ENCODE measurements around the gene GALNS.

Gene GALNS

DNA sequence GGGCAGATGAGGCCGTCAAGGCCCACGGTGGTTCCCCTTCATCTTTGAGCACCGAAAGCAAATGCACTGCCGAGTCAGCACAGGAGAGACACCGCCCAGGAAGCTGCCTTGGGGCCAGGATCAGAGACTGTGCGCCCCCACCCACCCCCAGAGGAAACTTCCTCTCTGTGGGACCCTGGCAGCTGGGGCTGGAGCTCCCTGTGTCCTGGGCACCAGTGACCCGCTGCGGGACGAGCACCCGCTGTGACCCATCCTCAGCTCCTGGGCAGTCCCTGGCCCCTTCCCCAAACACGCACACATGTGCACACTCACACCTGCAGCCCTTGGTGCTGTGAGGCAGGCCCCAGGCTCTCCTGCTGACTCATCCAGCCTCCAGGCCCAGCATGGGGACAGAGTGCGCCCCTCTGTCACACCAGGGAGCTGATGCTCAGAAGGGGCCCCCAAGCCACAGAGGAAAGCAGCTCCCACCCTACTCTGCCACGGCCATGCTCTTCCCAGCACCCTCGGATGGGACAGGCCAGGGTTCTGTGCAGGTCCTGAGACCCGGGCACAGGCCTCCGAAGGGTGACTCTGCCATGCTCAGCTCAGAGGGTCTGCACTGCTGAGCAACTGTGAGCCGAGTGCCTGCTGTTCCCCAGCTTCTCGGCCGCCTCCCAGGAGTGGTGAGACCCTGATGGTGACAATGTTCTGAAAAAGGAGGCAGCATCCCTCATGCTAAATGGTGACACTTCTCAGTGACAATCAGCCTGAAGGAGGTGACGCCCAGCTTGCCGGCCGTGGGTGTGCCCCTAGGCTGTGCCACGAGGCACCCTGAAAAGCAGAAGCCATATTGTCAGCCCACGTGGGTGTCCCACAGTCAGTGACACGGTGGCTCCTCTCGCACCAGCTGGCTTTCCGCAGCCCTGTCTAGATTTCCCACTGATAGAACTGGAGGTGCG is 75.3 kb downstream of the GALNS start:
- TF ChIP-seq EGR1 (IDR thresholded peaks at IDR 0.05), result no peak
- no peak for TF ChIP-seq ZBTB7A (IDR thresholded peaks at IDR 0.05; ENCODE audit: low read depth)
- TF ChIP-seq RAD21 (IDR thresholded peaks at IDR 0.05; ENCODE audit: low read depth), result no peak
- no peak for TF ChIP-seq CEBPB (IDR thresholded peaks at IDR 0.05)
- TF ChIP-seq YY1 (IDR thresholded peaks at IDR 0.05; ENCODE audit: low read depth), result no peak
- TF ChIP-seq TEAD4 (IDR thresholded peaks at IDR 0.05), result no peak
- TF ChIP-seq CREB1 (IDR thresholded peaks at IDR 0.05; ENCODE audit: low read depth), result no peak
- TF ChIP-seq TCF12 (IDR thresholded peaks at IDR 0.05; ENCODE audit: low read depth), result no peak
- TF ChIP-seq FOXM1 (IDR thresholded peaks at IDR 0.05; ENCODE audit: borderline replicate concordance, low read depth), result no peak
- TF ChIP-seq USF1 (IDR thresholded peaks at IDR 0.05), result no peak
- TF ChIP-seq TAF1 (IDR thresholded peaks at IDR 0.05; ENCODE audit: low read depth), result no peak
- TF ChIP-seq, protein P1, sequence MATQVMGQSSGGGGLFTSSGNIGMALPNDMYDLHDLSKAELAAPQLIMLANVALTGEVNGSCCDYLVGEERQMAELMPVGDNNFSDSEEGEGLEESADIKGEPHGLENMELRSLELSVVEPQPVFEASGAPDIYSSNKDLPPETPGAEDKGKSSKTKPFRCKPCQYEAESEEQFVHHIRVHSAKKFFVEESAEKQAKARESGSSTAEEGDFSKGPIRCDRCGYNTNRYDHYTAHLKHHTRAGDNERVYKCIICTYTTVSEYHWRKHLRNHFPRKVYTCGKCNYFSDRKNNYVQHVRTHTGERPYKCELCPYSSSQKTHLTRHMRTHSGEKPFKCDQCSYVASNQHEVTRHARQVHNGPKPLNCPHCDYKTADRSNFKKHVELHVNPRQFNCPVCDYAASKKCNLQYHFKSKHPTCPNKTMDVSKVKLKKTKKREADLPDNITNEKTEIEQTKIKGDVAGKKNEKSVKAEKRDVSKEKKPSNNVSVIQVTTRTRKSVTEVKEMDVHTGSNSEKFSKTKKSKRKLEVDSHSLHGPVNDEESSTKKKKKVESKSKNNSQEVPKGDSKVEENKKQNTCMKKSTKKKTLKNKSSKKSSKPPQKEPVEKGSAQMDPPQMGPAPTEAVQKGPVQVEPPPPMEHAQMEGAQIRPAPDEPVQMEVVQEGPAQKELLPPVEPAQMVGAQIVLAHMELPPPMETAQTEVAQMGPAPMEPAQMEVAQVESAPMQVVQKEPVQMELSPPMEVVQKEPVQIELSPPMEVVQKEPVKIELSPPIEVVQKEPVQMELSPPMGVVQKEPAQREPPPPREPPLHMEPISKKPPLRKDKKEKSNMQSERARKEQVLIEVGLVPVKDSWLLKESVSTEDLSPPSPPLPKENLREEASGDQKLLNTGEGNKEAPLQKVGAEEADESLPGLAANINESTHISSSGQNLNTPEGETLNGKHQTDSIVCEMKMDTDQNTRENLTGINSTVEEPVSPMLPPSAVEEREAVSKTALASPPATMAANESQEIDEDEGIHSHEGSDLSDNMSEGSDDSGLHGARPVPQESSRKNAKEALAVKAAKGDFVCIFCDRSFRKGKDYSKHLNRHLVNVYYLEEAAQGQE (IDR thresholded peaks at IDR 0.05; ENCODE audit: low read depth), result no peak
- TF ChIP-seq EP300 (IDR thresholded peaks at IDR 0.05; ENCODE audit: borderline replicate concordance), result no peak
- no peak for TF ChIP-seq MAX (IDR thresholded peaks at IDR 0.05)
- TF ChIP-seq NFIC (IDR thresholded peaks at IDR 0.05), result no peak

GRCh38 chr16:88780142-88781062 is 76.3 kb downstream of the GALNS start:
- TF ChIP-seq, protein P1 (IDR thresholded peaks at IDR 0.05; ENCODE audit: low read depth), result no peak
- TF ChIP-seq CEBPB (IDR thresholded peaks at IDR 0.05), result no peak
- no peak for TF ChIP-seq FOXM1 (IDR thresholded peaks at IDR 0.05; ENCODE audit: borderline replicate concordance, low read depth)
- TF ChIP-seq TEAD4 (IDR thresholded peaks at IDR 0.05), result no peak
- no peak for TF ChIP-seq ZBTB7A (IDR thresholded peaks at IDR 0.05; ENCODE audit: low read depth)
- TF ChIP-seq TAF1 (IDR thresholded peaks at IDR 0.05; ENCODE audit: low read depth), result no peak
- no peak for TF ChIP-seq EP300 (IDR thresholded peaks at IDR 0.05; ENCODE audit: borderline replicate concordance)

GRCh38 chr16:88779406-88780141 is 77.2 kb downstream of the GALNS start:
- TF ChIP-seq EGR1 (IDR thresholded peaks at IDR 0.05), result no peak
- no peak for TF ChIP-seq FOXM1 (IDR thresholded peaks at IDR 0.05; ENCODE audit: borderline replicate concordance, low read depth)
- no peak for TF ChIP-seq TAF1 (IDR thresholded peaks at IDR 0.05; ENCODE audit: low read depth)
- no peak for TF ChIP-seq ZBTB7A (IDR thresholded peaks at IDR 0.05; ENCODE audit: low read depth)
- no peak for TF ChIP-seq EP300 (IDR thresholded peaks at IDR 0.05; ENCODE audit: borderline replicate concordance)
- TF ChIP-seq TCF12 (IDR thresholded peaks at IDR 0.05; ENCODE audit: low read depth), result no peak
- TF ChIP-seq CEBPB (IDR thresholded peaks at IDR 0.05), result no peak
- TF ChIP-seq RAD21 (IDR thresholded peaks at IDR 0.05; ENCODE audit: low read depth), result no peak
- TF ChIP-seq MAX (IDR thresholded peaks at IDR 0.05), result no peak
- no peak for TF ChIP-seq YY1 (IDR thresholded peaks at IDR 0.05; ENCODE audit: low read depth)
- no peak for TF ChIP-seq NFIC (IDR thresholded peaks at IDR 0.05)

GRCh38 chr16:88778541-88779065 is 78.1 kb downstream of the GALNS start:
- no peak for TF ChIP-seq MAX (IDR thresholded peaks at IDR 0.05)
- no peak for TF ChIP-seq ZBTB7A (IDR thresholded peaks at IDR 0.05; ENCODE audit: low read depth)
- TF ChIP-seq, protein P1 (IDR thresholded peaks at IDR 0.05; ENCODE audit: low read depth), result no peak
- no peak for TF ChIP-seq TAF1 (IDR thresholded peaks at IDR 0.05; ENCODE audit: low read depth)
- TF ChIP-seq FOXM1 (IDR thresholded peaks at IDR 0.05; ENCODE audit: borderline replicate concordance, low read depth), result no peak
- TF ChIP-seq RAD21 (IDR thresholded peaks at IDR 0.05; ENCODE audit: low read depth), result no peak
- TF ChIP-seq TCF12 (IDR thresholded peaks at IDR 0.05; ENCODE audit: low read depth), result no peak
- no peak for TF ChIP-seq EP300 (IDR thresholded peaks at IDR 0.05; ENCODE audit: borderline replicate concordance)
- no peak for TF ChIP-seq CREB1 (IDR thresholded peaks at IDR 0.05; ENCODE audit: low read depth)
- no peak for TF ChIP-seq NFIC (IDR thresholded peaks at IDR 0.05)
- TF ChIP-seq CEBPB (IDR thresholded peaks at IDR 0.05), result no peak
- no peak for TF ChIP-seq YY1 (IDR thresholded peaks at IDR 0.05; ENCODE audit: low read depth)
- TF ChIP-seq USF1 (IDR thresholded peaks at IDR 0.05), result no peak
- TF ChIP-seq EGR1 (IDR thresholded peaks at IDR 0.05), result no peak
- no peak for TF ChIP-seq TEAD4 (IDR thresholded peaks at IDR 0.05)
